ENCODE results near the gene HSPA14.
"Not testable (repeated sequence)": the region's sequence is repeated elsewhere in the genome, so short reads cannot be mapped to it uniquely, and the experiment has no call there.

HSPA14 gene

DNA sequence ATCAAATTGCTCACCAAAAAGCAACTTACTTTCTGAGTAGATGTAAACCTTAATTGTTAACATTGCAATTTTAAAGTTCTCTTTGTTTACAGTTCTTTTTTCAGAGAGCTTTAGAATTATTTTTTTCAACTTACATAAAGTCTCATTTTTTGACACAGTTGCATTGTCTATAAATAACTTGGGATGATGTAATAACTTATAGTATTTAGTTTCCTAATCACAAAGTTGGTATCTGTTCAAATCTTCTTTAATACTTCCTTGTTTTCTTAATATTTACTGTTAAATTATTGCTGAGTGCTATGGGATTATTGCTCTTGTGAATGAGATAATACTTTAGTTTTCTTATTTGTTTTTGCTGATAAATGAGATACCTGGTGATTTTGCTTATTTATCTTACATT is 21.7 kb downstream of the HSPA14 start:
- no peaks in the 10 kb centered on the region for H3K27me3 ChIP-seq (ENCODE audit: low read length)
- peaks cover 18% of the 10 kb centered on the region; the same call in 1 of the 2 replicates for H3K36me3 ChIP-seq (ENCODE audit: low read length)
- no peak overlapping the region for H3K27ac ChIP-seq (ENCODE audit: low read depth, low read length)
- no peaks in the 10 kb centered on the region for H3K9me2 ChIP-seq (replicated peaks; ENCODE audit: insufficient read depth, low read length)
- H4K20me1 ChIP-seq (ENCODE audit: low read depth, low read length) = no peaks in the 10 kb centered on the region
- H3K9me3 ChIP-seq (ENCODE audit: insufficient read depth, low read length) = no peaks in the 10 kb centered on the region
- H3F3A ChIP-seq (ENCODE audit: insufficient read depth) = no peaks in the 10 kb centered on the region
- H3K9ac ChIP-seq (ENCODE audit: low read length) = no peak overlapping the region
- no peaks in the 10 kb centered on the region for H3K79me2 ChIP-seq (ENCODE audit: insufficient read depth, low read length)
- TF ChIP-seq CTCF (IDR thresholded peaks at IDR 0.05; ENCODE audit: insufficient read depth, low read length, poor library complexity, severe bottlenecking) = no peak
- no peak for TF ChIP-seq EZH2phosphoT487 (conservative IDR thresholded peaks at IDR 0.05; ENCODE audit: low read length)
- no peak overlapping the region for H2AFZ ChIP-seq (ENCODE audit: low read depth, low read length, severe bottlenecking)
- H3K4me3 ChIP-seq (ENCODE audit: insufficient read depth, low read length, poor library complexity, severe bottlenecking) = no peak overlapping the region
- no peak overlapping the region for H3K4me2 ChIP-seq (ENCODE audit: low read depth, low read length, poor library complexity, severe bottlenecking)

DNA sequence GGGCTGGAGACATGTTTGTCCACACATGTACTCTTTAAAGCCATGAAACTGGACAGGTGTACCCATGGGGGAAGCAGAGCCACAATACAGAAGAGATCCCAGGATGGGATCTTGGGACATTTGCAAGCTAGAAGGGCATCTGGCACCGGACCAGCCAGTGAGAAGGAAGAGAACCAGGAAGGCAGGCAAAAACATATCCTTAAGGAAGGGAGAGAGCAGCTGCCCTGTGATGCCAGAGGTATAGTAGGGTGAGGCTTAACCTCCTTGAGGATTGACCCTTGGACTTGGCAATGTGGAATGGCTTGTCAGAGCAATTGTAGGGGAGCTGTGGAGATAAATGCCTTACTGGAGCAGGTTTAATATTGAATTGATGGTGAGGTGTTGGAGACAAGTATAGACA is 22.7 kb downstream of the HSPA14 start:
- no peak overlapping the region for H3K9ac ChIP-seq (ENCODE audit: low read length)
- H3K9me2 ChIP-seq (replicated peaks; ENCODE audit: insufficient read depth, low read length) = no peaks in the 10 kb centered on the region
- TF ChIP-seq EZH2phosphoT487 (conservative IDR thresholded peaks at IDR 0.05; ENCODE audit: low read length) (no peak), CTCF (IDR thresholded peaks at IDR 0.05; ENCODE audit: insufficient read depth, low read length, poor library complexity, severe bottlenecking) (no peak)
- H3F3A ChIP-seq (ENCODE audit: insufficient read depth) = no peaks in the 10 kb centered on the region
- no peak overlapping the region for H3K4me3 ChIP-seq (ENCODE audit: insufficient read depth, low read length, poor library complexity, severe bottlenecking)
- no peak overlapping the region for H3K4me2 ChIP-seq (ENCODE audit: low read depth, low read length, poor library complexity, severe bottlenecking)
- no peak overlapping the region for H3K27ac ChIP-seq (ENCODE audit: low read depth, low read length)
- peaks cover 10% of the 10 kb centered on the region; the same call in 1 of the 2 replicates for H3K36me3 ChIP-seq (ENCODE audit: low read length)
- H3K79me2 ChIP-seq (ENCODE audit: insufficient read depth, low read length) = no peaks in the 10 kb centered on the region
- H2AFZ ChIP-seq (ENCODE audit: low read depth, low read length, severe bottlenecking) = no peak overlapping the region
- no peaks in the 10 kb centered on the region for H3K27me3 ChIP-seq (ENCODE audit: low read length)
- no peaks in the 10 kb centered on the region for H3K9me3 ChIP-seq (ENCODE audit: insufficient read depth, low read length)
- no peaks in the 10 kb centered on the region for H4K20me1 ChIP-seq (ENCODE audit: low read depth, low read length)

- not testable (repeated sequence) for H3K27ac ChIP-seq (ENCODE audit: low read depth, low read length); H3K27me3 ChIP-seq (ENCODE audit: low read length); H3K9me3 ChIP-seq (ENCODE audit: insufficient read depth, low read length); H3K9me2 ChIP-seq (replicated peaks; ENCODE audit: insufficient read depth, low read length); H4K20me1 ChIP-seq (ENCODE audit: low read depth, low read length); H3K4me3 ChIP-seq (ENCODE audit: insufficient read depth, low read length, poor library complexity, severe bottlenecking); H3K79me2 ChIP-seq (ENCODE audit: insufficient read depth, low read length); H3K4me2 ChIP-seq (ENCODE audit: low read depth, low read length, poor library complexity, severe bottlenecking); H3K9ac ChIP-seq (ENCODE audit: low read length); H2AFZ ChIP-seq (ENCODE audit: low read depth, low read length, severe bottlenecking)
- H3F3A ChIP-seq (ENCODE audit: insufficient read depth) = peaks cover 10% of the 10 kb centered on the region; the same call in 1 of the 2 replicates
- H3K36me3 ChIP-seq (ENCODE audit: low read length) = peaks cover 19% of the 10 kb centered on the region; the same call in 1 of the 2 replicates
Observed at GRCh38 chr10:14864466-14864865, 26.4 kb downstream of the HSPA14 start.

GRCh38 chr10:14864871-14865270 is 26.8 kb downstream of the HSPA14 start:
- H3K9ac ChIP-seq (ENCODE audit: low read length); H2AFZ ChIP-seq (ENCODE audit: low read depth, low read length, severe bottlenecking); H3K4me3 ChIP-seq (ENCODE audit: insufficient read depth, low read length, poor library complexity, severe bottlenecking); H3K27me3 ChIP-seq (ENCODE audit: low read length); H3K27ac ChIP-seq (ENCODE audit: low read depth, low read length); H4K20me1 ChIP-seq (ENCODE audit: low read depth, low read length); H3K4me2 ChIP-seq (ENCODE audit: low read depth, low read length, poor library complexity, severe bottlenecking); H3K9me2 ChIP-seq (replicated peaks; ENCODE audit: insufficient read depth, low read length); H3K79me2 ChIP-seq (ENCODE audit: insufficient read depth, low read length); H3K9me3 ChIP-seq (ENCODE audit: insufficient read depth, low read length): not testable (repeated sequence)
- Histone ChIP-seq H3K36me3 (ENCODE audit: low read length) (peaks cover 23% of the 10 kb centered on the region; the same call in 1 of the 2 replicates), H3F3A (ENCODE audit: insufficient read depth) (peaks cover 10% of the 10 kb centered on the region; the same call in 1 of the 2 replicates)

Measured in SU-DHL-6 (cell line).